ENCODE measurements around the gene C17orf58. TPM values are rescaled to one million over a fixed set of nuclear protein-coding genes. Genes with fewer than 3 reads are reported as not detected.
"Not testable (repeated sequence)": the region's sequence is repeated elsewhere in the genome, so short reads cannot be mapped to it uniquely, and the experiment has no call there.

Gene C17orf58
- total and polyA plus RNA-seq, 12 donors: 3.7 to 19.4 (median 10.2) TPM

- 82 to 87% (median 83%) methylated on average over 8 of the region's 8 CpGs for WGBS, 4 donors
- TF ChIP-seq POLR2A (IDR thresholded peaks at IDR 0.05) (no peak), CTCF (IDR thresholded peaks at IDR 0.05) (no peak)
Measured at GRCh38 chr17:67982686-67983382, 13.4 kb downstream of the C17orf58 start.

DNA sequence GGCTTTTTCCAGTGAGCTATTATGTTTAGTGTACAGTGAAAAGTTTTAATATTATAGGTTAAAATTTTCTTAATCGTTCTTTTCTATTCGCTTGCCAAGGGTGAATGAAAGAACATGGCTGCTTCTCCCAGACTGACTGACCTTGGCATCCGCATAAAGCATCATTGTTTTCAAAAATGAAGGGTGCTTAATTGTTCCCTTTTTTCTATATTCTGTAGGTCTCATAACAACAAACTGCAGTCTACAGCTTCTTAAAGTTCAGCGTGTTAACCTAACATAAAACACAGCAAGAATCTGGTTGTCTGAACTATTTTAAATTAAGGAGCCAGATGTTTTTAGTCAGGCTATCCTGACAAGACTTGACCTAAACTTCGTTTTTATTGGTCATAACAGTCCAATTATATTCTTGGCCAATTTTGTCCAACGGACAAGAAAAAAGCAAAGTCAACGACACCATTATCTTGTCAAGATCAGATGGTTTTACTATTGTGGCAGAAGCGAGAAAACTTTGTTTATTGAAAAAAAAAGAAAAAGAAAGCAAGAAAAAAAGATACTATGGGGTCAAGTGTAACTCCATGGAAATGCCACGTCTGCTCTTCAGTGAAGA lies 14.1 kb downstream of the C17orf58 start:
- TF ChIP-seq CTCF (IDR thresholded peaks at IDR 0.05) (no peak), POLR2A (IDR thresholded peaks at IDR 0.05) (no peak)
- no peaks in the 10 kb centered on the region for H3K36me3 ChIP-seq (replicated peaks in 1 of 2)
- intact Hi-C loops (cut with DNase I): no loop called here
- no peak overlapping the region for H3K4me3 ChIP-seq
- no peak for DNase-seq
- no peak overlapping the region for H3K27ac ChIP-seq
- 76 to 80% (median 78%) methylated on average over 9 of the region's 9 CpGs for WGBS, 4 donors
- H3K4me1 ChIP-seq (replicated peaks in 1 of 2): peaks cover 0 to 8% of the 10 kb centered on the region in 2 donors
- no peaks in the 10 kb centered on the region for H3K27me3 ChIP-seq
- no peaks in the 10 kb centered on the region for H3K9me3 ChIP-seq (replicated peaks in 1 of 3)

More at GRCh38 chr17:67982686-67983382, 13.4 kb downstream of the C17orf58 start:
- DNase-seq: no peak
- no peaks in the 10 kb centered on the region for H3K27me3 ChIP-seq
- intact Hi-C loops (cut with DNase I): no loop called here
- no peak overlapping the region for H3K4me3 ChIP-seq
- peaks cover 0 to 8% of the 10 kb centered on the region in 2 donors for H3K4me1 ChIP-seq (replicated peaks in 1 of 2)
- H3K27ac ChIP-seq: no peak overlapping the region
- H3K36me3 ChIP-seq (replicated peaks in 1 of 2): no peaks in the 10 kb centered on the region
- H3K9me3 ChIP-seq (replicated peaks in 1 of 3): no peaks in the 10 kb centered on the region

DNA sequence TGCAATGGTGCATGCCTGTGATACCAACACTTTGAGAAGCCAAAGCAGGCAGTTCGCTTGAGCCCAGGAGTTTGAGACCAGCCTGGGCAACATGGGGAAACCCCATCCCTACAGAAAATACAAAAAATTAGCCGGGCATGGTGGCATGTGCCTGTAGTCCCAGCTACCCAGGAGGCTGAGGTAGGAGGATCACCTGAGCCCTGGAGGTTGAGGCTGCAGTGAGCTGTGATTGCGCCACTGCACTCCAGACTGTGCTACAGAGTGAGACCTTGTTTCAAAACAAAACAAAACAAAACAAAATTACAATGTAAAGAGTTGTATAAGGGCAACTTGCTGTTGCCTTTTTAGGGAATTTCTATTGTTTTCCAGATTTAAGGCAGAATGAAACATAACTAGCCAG lies 15.4 kb downstream of the C17orf58 start:
- WGBS, 4 donors: 60 to 71% (median 66%) methylated on average over 3 of the region's 3 CpGs
- H3K4me3 ChIP-seq; H3K27ac ChIP-seq; H3K36me3 ChIP-seq (replicated peaks in 1 of 2); intact Hi-C loops (cut with DNase I); DNase-seq; H3K4me1 ChIP-seq (replicated peaks in 1 of 2); H3K27me3 ChIP-seq; H3K9me3 ChIP-seq (replicated peaks in 1 of 3): not testable (repeated sequence)

DNA sequence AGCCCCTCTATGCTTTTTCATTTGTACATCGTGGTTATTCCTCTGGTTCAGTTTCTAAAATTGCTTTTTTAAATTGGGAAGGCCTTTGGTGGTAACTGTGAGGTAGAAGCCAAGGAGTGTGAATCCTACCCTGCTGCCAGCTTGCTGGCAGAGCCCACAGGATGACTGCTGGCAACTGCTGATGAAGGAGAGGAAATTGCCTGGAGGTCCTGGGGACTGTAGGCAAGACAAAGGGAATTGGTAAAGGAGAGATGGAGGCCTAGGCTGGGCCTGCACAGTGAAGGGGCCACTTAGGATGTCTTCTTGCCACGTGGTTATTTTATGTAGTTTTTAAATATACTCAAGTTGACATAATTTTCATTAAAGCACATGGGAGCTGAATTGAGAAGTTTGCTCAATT lies 15.8 kb downstream of the C17orf58 start:
- TF ChIP-seq CTCF (IDR thresholded peaks at IDR 0.05): no peak
- TF ChIP-seq POLR2A (IDR thresholded peaks at IDR 0.05): no peak
- no peak overlapping the region for H3K4me3 ChIP-seq
- H3K4me1 ChIP-seq (replicated peaks in 1 of 2): peaks cover 0 to 8% of the 10 kb centered on the region in 2 donors
- no peak for DNase-seq
- H3K27me3 ChIP-seq: no peaks in the 10 kb centered on the region
- H3K9me3 ChIP-seq (replicated peaks in 1 of 3): no peaks in the 10 kb centered on the region
- WGBS, 4 donors: 83 to 97% (median 89%) methylated on average over 2 of the region's 2 CpGs
- H3K36me3 ChIP-seq (replicated peaks in 1 of 2): peaks cover 0 to 6% of the 10 kb centered on the region in 2 donors
- H3K27ac ChIP-seq: no peak overlapping the region
- intact Hi-C loops (cut with DNase I): no loop called here

DNA sequence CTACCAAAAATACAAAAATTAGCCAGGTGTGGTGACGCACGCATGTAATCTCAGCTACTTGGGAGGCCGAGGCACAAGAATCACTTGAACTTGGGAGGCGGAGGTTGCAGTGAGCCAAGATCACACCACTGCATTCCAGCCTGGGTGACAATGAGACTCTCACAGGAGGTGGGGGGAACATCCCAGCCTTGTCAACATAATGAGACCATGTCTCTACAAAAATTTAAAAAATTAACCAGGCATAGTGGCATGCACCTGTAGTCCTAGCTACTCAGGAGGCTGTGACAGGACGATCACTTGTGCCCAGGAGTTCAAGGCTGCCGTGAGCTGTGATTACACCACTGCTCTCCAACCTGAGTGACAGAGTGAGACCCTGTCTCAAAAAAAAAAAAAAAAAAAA lies 20.0 kb downstream of the C17orf58 start:
- H3K4me3 ChIP-seq; H3K4me1 ChIP-seq (replicated peaks in 1 of 2); H3K27ac ChIP-seq; H3K9me3 ChIP-seq (replicated peaks in 1 of 3); H3K27me3 ChIP-seq; H3K36me3 ChIP-seq (replicated peaks in 1 of 2); intact Hi-C loops (cut with DNase I): not testable (repeated sequence)
- WGBS, 4 donors: 79 to 95% (median 91%) methylated on average over 6 of the region's 6 CpGs
- DNase-seq: peak in 1 of 7 donors; percentile 41
